Measurements from ENCODE around the gene TSEN2.

Gene TSEN2

DNA sequence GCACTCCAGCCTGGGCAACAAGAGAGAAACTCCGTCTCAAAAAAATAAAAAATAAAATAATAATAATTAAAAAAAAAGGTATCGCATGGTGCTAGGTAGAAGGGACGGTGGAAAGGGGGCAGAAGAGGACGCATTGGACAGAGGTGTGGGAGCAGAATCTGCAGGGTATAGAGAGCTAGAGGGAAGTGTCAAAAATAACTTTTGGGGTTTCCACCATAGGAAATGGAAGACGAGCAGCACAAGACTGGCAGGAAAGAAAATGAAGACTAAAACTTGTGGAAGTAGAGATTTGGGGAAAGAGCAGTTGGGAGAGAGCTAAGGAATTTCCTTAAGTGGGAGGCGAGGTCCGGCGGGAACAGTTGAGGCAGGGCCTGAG, 72.0 kb downstream of the TSEN2 start:
- TF ChIP-seq, protein P1, sequence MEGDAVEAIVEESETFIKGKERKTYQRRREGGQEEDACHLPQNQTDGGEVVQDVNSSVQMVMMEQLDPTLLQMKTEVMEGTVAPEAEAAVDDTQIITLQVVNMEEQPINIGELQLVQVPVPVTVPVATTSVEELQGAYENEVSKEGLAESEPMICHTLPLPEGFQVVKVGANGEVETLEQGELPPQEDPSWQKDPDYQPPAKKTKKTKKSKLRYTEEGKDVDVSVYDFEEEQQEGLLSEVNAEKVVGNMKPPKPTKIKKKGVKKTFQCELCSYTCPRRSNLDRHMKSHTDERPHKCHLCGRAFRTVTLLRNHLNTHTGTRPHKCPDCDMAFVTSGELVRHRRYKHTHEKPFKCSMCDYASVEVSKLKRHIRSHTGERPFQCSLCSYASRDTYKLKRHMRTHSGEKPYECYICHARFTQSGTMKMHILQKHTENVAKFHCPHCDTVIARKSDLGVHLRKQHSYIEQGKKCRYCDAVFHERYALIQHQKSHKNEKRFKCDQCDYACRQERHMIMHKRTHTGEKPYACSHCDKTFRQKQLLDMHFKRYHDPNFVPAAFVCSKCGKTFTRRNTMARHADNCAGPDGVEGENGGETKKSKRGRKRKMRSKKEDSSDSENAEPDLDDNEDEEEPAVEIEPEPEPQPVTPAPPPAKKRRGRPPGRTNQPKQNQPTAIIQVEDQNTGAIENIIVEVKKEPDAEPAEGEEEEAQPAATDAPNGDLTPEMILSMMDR (IDR thresholded peaks at IDR 0.05; ENCODE audit: insufficient read depth, missing control alignments) = no peak
- no peak for DNase-seq (ENCODE audit: insufficient read length, low spot score)
- no peak for FAIRE-seq

DNA sequence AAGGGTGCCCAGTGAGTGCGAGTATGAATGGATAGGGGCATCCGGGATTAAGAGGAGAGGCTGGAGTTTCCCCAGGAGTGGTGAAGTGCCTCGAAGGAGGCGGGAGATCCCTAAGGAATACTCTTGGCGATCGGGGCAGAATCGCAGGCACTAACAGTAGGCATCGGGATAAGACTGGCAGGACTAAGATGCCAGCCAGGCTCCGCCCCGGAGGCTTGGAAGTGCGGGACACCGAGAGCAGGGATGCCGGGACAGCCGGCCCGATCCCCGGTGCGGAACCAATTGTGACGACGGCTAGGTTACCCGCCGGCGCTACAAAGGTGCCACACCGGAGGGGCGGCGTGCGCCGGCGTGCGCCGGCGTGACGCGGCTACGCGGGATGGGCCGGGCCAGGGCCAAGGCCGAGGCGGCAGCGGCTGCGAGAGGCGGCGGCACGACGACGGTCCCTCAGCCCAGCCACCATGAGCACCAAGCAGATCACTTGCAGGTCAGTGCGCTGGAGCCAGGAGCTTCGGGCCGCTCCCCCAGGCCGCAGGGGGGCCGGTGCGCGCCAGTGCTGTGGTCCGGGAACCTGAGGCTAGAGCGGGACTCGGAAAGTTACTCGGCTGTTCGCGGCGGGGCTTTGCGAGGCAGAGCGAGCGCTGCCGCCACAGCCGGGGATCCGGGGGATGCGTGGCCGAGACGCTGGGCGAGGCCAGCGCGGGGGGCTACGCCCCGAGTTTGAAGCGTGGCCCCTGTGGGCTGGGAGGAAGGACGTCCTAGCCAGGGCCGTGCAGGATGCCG, 72.6 kb downstream of the TSEN2 start, which contains the start of gene MKRN2:
MKRN2 (plus strand) TSS at position 398 of the 783 bp plus-strand sequence; CDS start at position 462, 64 bp downstream.
- DNase-seq (ENCODE audit: insufficient read length, low spot score) = peak; percentile 59
- TF ChIP-seq, protein P1 (IDR thresholded peaks at IDR 0.05; ENCODE audit: insufficient read depth, missing control alignments) = no peak
- FAIRE-seq = no peak

DNA sequence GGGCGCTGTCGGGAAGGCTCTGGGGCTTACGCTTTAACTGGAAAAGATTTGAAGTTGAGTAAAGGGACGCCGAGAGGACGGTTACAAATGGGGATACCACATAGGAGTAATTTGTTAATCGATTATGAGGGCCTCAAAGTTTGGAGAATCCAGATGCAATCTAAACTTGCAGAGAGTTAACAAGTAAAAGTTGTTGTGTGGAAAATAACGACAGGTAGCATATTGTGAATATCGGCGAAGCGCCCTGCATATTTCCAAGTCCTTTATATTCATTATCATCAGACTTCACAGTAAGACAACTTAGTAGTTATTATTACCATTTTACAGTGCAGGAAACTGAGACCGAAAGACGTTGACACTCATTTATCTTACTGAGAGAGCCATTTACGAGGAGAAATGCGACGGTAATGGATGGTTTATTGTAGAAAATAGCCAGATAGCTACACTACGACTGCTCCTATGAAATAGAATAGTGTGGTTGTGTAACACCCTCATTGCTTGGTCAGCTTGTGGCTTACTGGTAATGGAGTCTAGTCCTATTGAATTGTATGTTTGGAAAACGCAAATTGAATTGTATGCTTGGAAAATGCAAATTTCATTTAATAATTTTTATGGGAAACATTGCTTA, 73.3 kb downstream of the TSEN2 start:
- DNase-seq (ENCODE audit: insufficient read length, low spot score) (no peak), FAIRE-seq (no peak)
- TF ChIP-seq, protein P1 (IDR thresholded peaks at IDR 0.05; ENCODE audit: insufficient read depth, missing control alignments) = no peak

DNA sequence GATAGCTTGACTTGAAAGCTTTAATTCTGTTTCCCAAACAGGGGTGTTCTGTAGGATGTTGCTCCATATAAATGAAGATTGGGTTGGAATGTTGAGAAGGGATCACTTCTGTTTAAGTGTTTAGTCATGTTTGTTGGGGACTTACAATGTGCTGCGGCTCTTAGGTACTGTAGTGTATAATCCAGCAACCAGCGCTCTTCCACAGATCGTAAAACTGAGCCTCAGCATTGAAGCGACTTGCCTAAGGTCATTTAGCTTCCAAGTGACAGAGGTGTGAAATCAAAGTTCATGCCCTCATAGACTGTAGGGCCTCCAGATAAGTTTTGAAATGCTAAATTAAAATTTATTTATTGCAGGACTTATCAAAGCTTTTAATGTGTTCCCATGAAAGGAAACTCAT, 74.4 kb downstream of the TSEN2 start:
- DNase-seq (ENCODE audit: insufficient read length, low spot score) (no peak), FAIRE-seq (no peak)
- TF ChIP-seq, protein P1 (IDR thresholded peaks at IDR 0.05; ENCODE audit: insufficient read depth, missing control alignments) = no peak

GRCh38 chr3:12559520-12559919, 75.2 kb downstream of the TSEN2 start:
- DNase-seq (ENCODE audit: insufficient read length, low spot score) = no peak
- TF ChIP-seq, protein P1 (IDR thresholded peaks at IDR 0.05; ENCODE audit: insufficient read depth, missing control alignments) = no peak
- FAIRE-seq = no peak

DNA sequence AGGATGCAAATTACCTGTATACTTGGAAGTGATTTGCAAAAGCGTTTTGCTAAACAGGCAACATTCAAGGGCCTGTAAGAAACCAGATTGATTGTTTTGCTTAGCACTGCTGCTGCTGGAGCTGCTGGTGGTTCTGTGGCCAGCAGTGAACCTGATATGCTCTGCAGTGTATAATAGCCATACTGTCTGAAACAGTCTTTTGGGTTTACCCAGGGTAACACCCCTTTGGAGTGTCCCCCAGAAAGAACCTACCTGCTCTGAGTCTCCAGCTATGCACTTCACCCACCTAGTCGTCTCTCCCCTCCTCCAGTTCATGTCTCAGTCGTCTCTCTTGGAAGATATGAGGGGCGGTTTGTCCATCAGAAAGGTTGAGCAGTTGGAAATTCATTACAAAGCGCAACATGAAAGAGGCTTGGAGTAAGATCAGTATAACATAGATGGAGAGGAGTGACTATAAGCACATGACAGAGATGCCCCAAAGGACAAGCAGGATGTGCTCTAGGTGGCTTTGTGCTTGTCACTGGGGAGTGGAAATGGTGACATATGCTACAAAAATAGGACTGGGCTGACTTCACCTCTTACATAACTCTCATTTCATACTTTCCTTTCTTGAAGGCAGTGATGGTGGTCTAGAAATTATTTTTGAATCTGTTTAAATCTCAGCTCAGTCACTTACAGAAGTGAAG, 76.4 kb downstream of the TSEN2 start:
- DNase-seq (ENCODE audit: insufficient read length, low spot score) (no peak), FAIRE-seq (no peak)

More for the DNA sequence above, 76.4 kb downstream of the TSEN2 start:
- TF ChIP-seq, protein P1 (IDR thresholded peaks at IDR 0.05; ENCODE audit: insufficient read depth, missing control alignments) = no peak
